Measurements from ENCODE around the gene GNAI3. TPM values are rescaled to one million over a fixed set of nuclear protein-coding genes. Genes with fewer than 3 reads are reported as not detected.

GNAI3 gene
- total and polyA plus RNA-seq, 2 of the 8 experiments (the other 6 are each of a cell fraction or from before 2014, with no cell fraction given), result 4.0 to 9.8 TPM

DNA sequence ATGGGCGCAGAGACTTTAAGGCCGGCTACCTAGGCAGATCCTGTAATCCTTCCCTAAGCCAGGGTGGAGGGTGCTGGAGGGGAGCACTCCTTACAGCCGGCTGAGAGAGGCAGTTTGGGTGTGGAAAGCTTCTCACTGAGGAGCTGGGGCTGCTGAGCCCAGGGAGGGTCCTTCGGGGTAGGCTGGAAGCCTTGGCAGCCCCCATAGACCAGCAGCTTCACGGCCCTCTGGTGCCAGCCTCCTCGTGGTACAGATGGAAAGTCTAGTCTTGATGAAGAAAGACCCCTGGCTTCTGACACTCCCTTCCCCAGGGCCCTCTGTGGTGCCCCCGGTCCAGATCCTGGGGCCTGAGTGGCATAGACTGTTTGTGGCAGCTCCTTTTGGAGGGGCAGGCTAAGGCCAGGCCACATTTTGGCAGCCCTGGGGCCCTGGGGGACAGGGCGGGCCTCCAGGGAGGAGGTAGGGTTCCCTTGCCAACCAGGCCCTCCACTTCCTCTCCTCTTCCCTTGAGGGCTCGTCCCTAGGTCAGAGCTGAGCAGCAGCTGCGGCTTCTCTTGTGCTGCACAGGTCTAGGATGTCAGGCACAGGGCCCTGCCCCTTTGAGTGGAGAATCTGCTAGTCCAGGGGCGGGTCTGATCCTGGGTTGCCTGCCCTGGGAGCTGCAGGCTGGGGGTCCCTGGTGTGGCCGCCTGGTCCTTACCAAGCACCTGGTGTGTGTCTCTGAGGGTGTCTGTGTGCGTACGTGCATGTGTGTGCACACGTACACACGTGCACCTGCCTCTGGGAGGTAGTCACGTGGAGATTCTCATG, 76.0 kb downstream of the GNAI3 start:
- Histone ChIP-seq H3K4me2 (ENCODE audit: insufficient read depth in 1 of 2, low read depth in 2 of 2, low read length in 2 of 2) (no peak overlapping the region), H3K23ac (ENCODE audit: insufficient read length) (no peak overlapping the region), H3K14ac (ENCODE audit: insufficient read length) (no peak overlapping the region), H3K18ac (ENCODE audit: extremely low read depth, low read length) (no peak overlapping the region), H2AK5ac (ENCODE audit: low read depth, low read length) (0 out of 2 replicates have a peak overlapping the region, but pooled peaks have one; percentile 53), H2AFZ (ENCODE audit: low read length) (no peak overlapping the region), H3K36me3 (ENCODE audit: control insufficient read depth in 2 of 4, insufficient read depth in 4 of 4, low read length in 3 of 4) (peaks cover 10 to 24% (median 18%) of the 10 kb centered on the region in 4 experiments; a peak in 7 of 8 replicates), H4K91ac (replicated peaks; ENCODE audit: insufficient read length, low read length) (no peak overlapping the region), H3K27me3 (replicated peaks in 1 of 4; ENCODE audit: control insufficient read depth in 3 of 4, extremely low read depth in 1 of 4, insufficient read depth in 3 of 4, low read length in 3 of 4) (no peaks in the 10 kb centered on the region), H3K79me1 (ENCODE audit: low read depth, low read length) (peaks cover 17% of the 10 kb centered on the region), H3K9ac (replicated peaks in 1 of 4; ENCODE audit: extremely low read depth in 1 of 4, low read depth in 3 of 4, low read length in 3 of 4) (peak overlapping the region in 1 of 4 experiments; percentile 16; a peak in 1 of 7 replicates), H3K4ac (replicated peaks; ENCODE audit: insufficient read length, low read depth, low read length) (no peak overlapping the region), H3K4me1 (replicated peaks in 1 of 4; ENCODE audit: control insufficient read depth in 3 of 4, insufficient read depth in 4 of 4, low read length in 3 of 4) (peaks cover 0 to 8% (median 5%) of the 10 kb centered on the region in 4 experiments; a peak in 6 of 7 replicates), H3K9me3 (ENCODE audit: insufficient read depth in 2 of 2, low read depth in 1 of 2, low read length in 1 of 2) (no peaks in the 10 kb centered on the region), H3K79me2 (ENCODE audit: control insufficient read depth in 1 of 2, insufficient read depth in 2 of 2, low read length in 2 of 2) (peaks cover 0 to 37% of the 10 kb centered on the region in 2 experiments; a peak in 2 of 4 replicates), H4K5ac (ENCODE audit: insufficient read length, low read depth, low read length) (no peak overlapping the region), H2BK5ac (ENCODE audit: low read depth, low read length) (0 out of 2 replicates have a peak overlapping the region, but pooled peaks have one; percentile 24), H3K27ac (ENCODE audit: low read depth, low read length) (no peak overlapping the region), H2BK120ac (replicated peaks; ENCODE audit: low read depth, low read length) (no peak overlapping the region), H3K4me3 (ENCODE audit: extremely low read depth in 1 of 4, insufficient read depth in 2 of 4, low read depth in 3 of 4, low read length in 4 of 4) (no peak overlapping the region), H2BK15ac (ENCODE audit: low read length) (no peak overlapping the region), H3K23me2 (ENCODE audit: low read depth, low read length) (peaks cover 13% of the 10 kb centered on the region), H4K20me1 (replicated peaks in 1 of 2; ENCODE audit: control insufficient read depth in 1 of 2, insufficient read depth in 2 of 2, low read length in 2 of 2) (peaks cover 5 to 32% of the 10 kb centered on the region in 2 experiments), H4K8ac (ENCODE audit: extremely low read depth, insufficient read depth, low read length) (no peak overlapping the region; the same call in none of the 2 replicates), H3K56ac (replicated peaks; ENCODE audit: insufficient read length, low read depth, low read length) (no peak overlapping the region), H2BK20ac (ENCODE audit: low read length) (no peak overlapping the region), H2BK12ac (ENCODE audit: low read depth, low read length) (no peak overlapping the region)
- WGBS, 2 experiments (ENCODE audit: extremely low coverage in 1 of 2, insufficient coverage in 1 of 2, insufficient read length in 1 of 2, insufficient replicate concordance in 2 of 2, low coverage in 1 of 2, low lambda C conversion rate in 2 of 2, missing lambda C conversion rate in 1 of 2), result 89% methylated on average over 15 of the region's 17 CpGs; no CpG with 5 or more reads in 1 of the 2 experiments
- POLR2A ChIA-PET (ENCODE audit: partially characterized antibody), result interaction anchor here (1.1 to 3.0 kb wide), 5 partner anchors 9 to 360 kb away, joined by 3 to 16 read pairs (median 5); partner anchors contain the start of genes AHCYL1 and GNAI3
- FAIRE-seq, result no peak
- TF ChIP-seq USF2 (IDR thresholded peaks at IDR 0.05; ENCODE audit: low read length) (no peak), TAF7 (optimal IDR thresholded peaks at IDR 0.05; ENCODE audit: borderline replicate concordance, low read depth, low read length) (no peak), GTF2F1 (IDR thresholded peaks at IDR 0.05; ENCODE audit: borderline replicate concordance, low read depth, low read length) (no peak), POLR2AphosphoS5 (IDR thresholded peaks at IDR 0.05; ENCODE audit: low read depth, low read length) (no peak), SUZ12 (IDR thresholded peaks at IDR 0.05; ENCODE audit: low read length) (no peak), RNF2 (IDR thresholded peaks at IDR 0.05; ENCODE audit: borderline replicate concordance, low read depth, low read length, missing control alignments, poor library complexity, severe bottlenecking) (no peak), ZNF274 (IDR thresholded peaks at IDR 0.05; ENCODE audit: borderline replicate concordance, extremely low read depth, low read length) (no peak), BCL11A (IDR thresholded peaks at IDR 0.05; ENCODE audit: low read depth in 2 of 2, low read length in 2 of 2) (no peak), SRF (IDR thresholded peaks at IDR 0.05; ENCODE audit: low read depth, low read length) (no peak), FOSL1 (IDR thresholded peaks at IDR 0.05; ENCODE audit: insufficient read depth, low read depth, low read length) (no peak)
- CTCF ChIA-PET (ENCODE audit: partially characterized antibody), result interaction anchor here (0.5 to 10.4 kb wide), 21 partner anchors 8 to 360 kb away, joined by 3 to 73 read pairs (median 4); partner anchors contain the start of gene AHCYL1
- DNase-seq (ENCODE audit: low read depth in 1 of 2, low spot score in 2 of 2), result no peak

Measured in H1 (cell line).